Heart left ventricle (tissue), 16 donors: Measurements from ENCODE around the gene KXD1. TPM values are rescaled to one million over a fixed set of nuclear protein-coding genes. Genes with fewer than 3 reads are reported as not detected.

Experiments used
- ATAC-seq, 4 donors: fragments of 200-7000 bp; cut with Tn5 transposase; one replicate each; pipeline ENCODE4 v1.9.1; 2020 to 2022; ENCODE audit warnings: moderate library complexity in 4 of 4, mild to moderate bottlenecking in 3 of 4, moderate number of reproducible peaks in 1 of 4
- DNase-seq, 5 donors: peaks; one replicate each; pipeline ENCODE4 v3.0.0-alpha.2; 2020
- H3K27ac ChIP-seq, 12 donors: fragments of 200-600 bp; sonication (generic) in 4 of 12; one replicate each; pipeline versions ENCODE4 v1.5.0 to v1.8.0; 2016 to 2022; ENCODE audit warnings: mild to moderate bottlenecking in 2 of 12
- H3K27me3 ChIP-seq, 9 donors: fragments of 200-600 bp; sonication (generic) in 2 of 9; one replicate each; pipeline versions ENCODE4 v1.5.1 to v1.8.0; 2016 to 2022; ENCODE audit warnings: mild to moderate bottlenecking in 3 of 9
- H3K36me3 ChIP-seq, 9 donors: fragments of 200-600 bp; sonication (generic) in 2 of 9; one replicate each; pipeline versions ENCODE4 v1.5.0 to v1.8.0; 2018 to 2022; ENCODE audit warnings: mild to moderate bottlenecking in 2 of 9
- H3K4me1 ChIP-seq, 12 donors: fragments of 200-600 bp; sonication (generic) in 4 of 12; one replicate each; pipeline versions ENCODE4 v1.5.0 to v1.8.0; 2016 to 2022; ENCODE audit warnings: mild to moderate bottlenecking in 3 of 12
- H3K4me3 ChIP-seq, 12 donors: fragments of 200-600 bp; sonication (generic) in 4 of 12; one replicate each; pipeline versions ENCODE4 v1.5.0 to v1.8.0; 2017 to 2022; ENCODE audit warnings: mild to moderate bottlenecking in 9 of 12, moderate library complexity in 4 of 12
- H3K9me3 ChIP-seq, 12 donors: fragments of 200-600 bp; sonication (generic) in 4 of 12; one replicate each; pipeline versions ENCODE4 v1.5.0 to v1.8.0; 2016 to 2022; ENCODE audit warnings: mild to moderate bottlenecking in 1 of 12
- CTCF ChIP-seq, 12 donors: fragments of 200-600 bp; sonication (generic) in 4 of 12; IDR thresholded peaks; one replicate each; pipeline versions ENCODE4 v1.5.0 to v1.8.0; 2018 to 2022; ENCODE audit warnings: antibody characterized with exemption in 12 of 12, mild to moderate bottlenecking in 5 of 12
- POLR2A ChIP-seq, 2 donors: fragments of 450-650 bp; IDR thresholded peaks; one replicate each; pipeline ENCODE4 v1.6.1; 2017; ENCODE audit warnings: antibody characterized with exemption in 2 of 2, mild to moderate bottlenecking in 2 of 2, moderate library complexity in 2 of 2
- WGBS, 4 donors: extraction: QIAGEN DNeasy Blood & Tissue Kit in 2 of 4; methylation state at CpG; one replicate each; pipeline versions ENCODE4 v1.1.5 to v1.1.7; 2013 to 2018; 5-methylcytosine and 5-hydroxymethylcytosine counted together
- intact Hi-C, 10 donors: fragments of 100-400 bp; cut with DNase I; formaldehyde crosslinking; loops; one replicate each; pipeline versions ENCODE4 v1.11.1 to v1.14.2; 2022
- polyA plus RNA-seq, 2 donors: library from polyadenylated mRNA; stranded (reverse); fragments of 200-250 nt; gene quantifications; one replicate each; pipeline ENCODE4 v1.2.3, GENCODE V29; 2013
- total RNA-seq, 9 donors: library from RNA; depleted of rRNA in 2 of 9; stranded (reverse); fragments of >200 nt in 2 of 9; fragmentation: NEBNext Ultra II Directional in 3 of 9; extraction: Animal tissue kit (Norgen Biotek cat#: 25700) in 3 of 9; gene quantifications; one replicate each; pipeline versions ENCODE4 v1.1.0 to v1.2.4, GENCODE V29; 2016 to 2023
- donor health status: ischemic (EF 13 %, LVEDD 7.1; RV severe dilation, severe dysfunction).
- donor health status: healthy with polysubstance abuse.
- donor health status: DM: no; HTN: yes; CAD: no.
- donor health status: DM: no; HTN: no; CAD: no.
- donor health status: ischemic (EF 25% LVEDD 6.9; RV normal size, moderate dysfunction).
- donor health status: ischemic (EF 25% LVEDD 5.7; RV mildly dilated, moderate dysfunction).
- donor health status: healthy.
- donor health status: DM: yes; HTN: yes; CAD: no.
- donor health status: ischemic (EF 35%, LVEDD 5.7; RV mildly dilated, moderate dysfunction).
- donor health status: nonischemic (EF 11% LVEDD 7.7; RV severe dilation, severe dysfunction).
- donor health status: DM: yes; HTN: yes; CAD: no.
- donor health status: PGD.
- donor health status: ischemic (EF 29% LVEDD 5.4; RV normal size, mild dysfunction).
- donor health status: nonischemic (EF 23%, LVEDD 6.1; RV moderate dilation, normal function).

Gene KXD1
- total and polyA plus RNA-seq, 11 donors, result 36.1 to 116 (median 46.7) TPM

GRCh38 chr19:18593367-18594095 is 35.9 kb downstream of the KXD1 start:
- Histone ChIP-seq H3K9me3 (no peaks in the 10 kb centered on the region), H3K36me3 (peaks cover 0 to 15% (median 11%) of the 10 kb centered on the region in 9 donors), H3K27ac (peak overlapping the region in 3 of 12 donors; percentile 13 to 50 (median 28)), H3K4me3 (peak overlapping the region in 6 of 12 donors; percentile 46 to 54 (median 48)), H3K27me3 (peaks cover 0 to 24% (median 9%) of the 10 kb centered on the region in 9 donors), H3K4me1 (peaks cover 4 to 41% (median 29%) of the 10 kb centered on the region in 12 donors)
- intact Hi-C loops, result loop anchor here in 8 of 10 donors (1.0 to 10.0 kb wide), 10 partner anchors 61 to 274 kb away; partner anchors contain the start of gene CRTC1 (in 3 of the 8)
- TF ChIP-seq CTCF (IDR thresholded peaks at IDR 0.05) (no peak), POLR2A (IDR thresholded peaks at IDR 0.05) (no peak)
- WGBS, 4 donors, result 34 to 44% (median 41%) methylated on average over 18 to 25 of the region's 25 CpGs
- no peak for ATAC-seq
- no peak for DNase-seq

- Histone ChIP-seq H3K4me3 (peak overlapping the region in 11 of 12 donors; percentile 12 to 54 (median 46)), H3K9me3 (no peaks in the 10 kb centered on the region), H3K27me3 (peaks cover 0 to 30% (median 15%) of the 10 kb centered on the region in 9 donors), H3K36me3 (peaks cover 0 to 15% (median 11%) of the 10 kb centered on the region in 9 donors), H3K4me1 (peaks cover 4 to 39% (median 27%) of the 10 kb centered on the region in 12 donors), H3K27ac (peak overlapping the region in 6 of 12 donors; percentile 13 to 63 (median 28))
- intact Hi-C loops, result loop anchor here in 8 of 10 donors (1.0 to 10.0 kb wide), 10 partner anchors 61 to 273 kb away; partner anchors contain the start of gene CRTC1 (in 3 of the 8)
- peak; percentile 68 to 87 (median 73) for DNase-seq
- peak in 1 of 2 donors; percentile 33 for TF ChIP-seq POLR2A (IDR thresholded peaks at IDR 0.05)
- TF ChIP-seq CTCF (IDR thresholded peaks at IDR 0.05), result peak; percentile 49 to 94 (median 89)
- ATAC-seq, result peak; percentile 44 to 72 (median 65)
- 1 to 3% (median 2%) methylated on average over 16 to 54 of the region's 54 CpGs for WGBS, 4 donors
Observed at GRCh38 chr19:18594096-18594823, 36.6 kb downstream of the KXD1 start.

GRCh38 chr19:18594824-18595373 is 37.2 kb downstream of the KXD1 start:
- DNase-seq (no peak), ATAC-seq (peak in 2 of 4 donors; percentile 1 to 7)
- H3K4me3 ChIP-seq, result peak overlapping the region in 11 of 12 donors; percentile 12 to 54 (median 46)

More at GRCh38 chr19:18594824-18595373, 37.2 kb downstream of the KXD1 start:
- TF ChIP-seq CTCF (IDR thresholded peaks at IDR 0.05) (no peak), POLR2A (IDR thresholded peaks at IDR 0.05) (no peak)
- 24 to 30% (median 27%) methylated on average over 5 to 26 of the region's 26 CpGs for WGBS, 4 donors
- Histone ChIP-seq H3K36me3 (peaks cover 0 to 15% (median 11%) of the 10 kb centered on the region in 9 donors), H3K27me3 (peaks cover 0 to 35% (median 21%) of the 10 kb centered on the region in 9 donors), H3K4me1 (peaks cover 4 to 32% (median 20%) of the 10 kb centered on the region in 12 donors), H3K9me3 (no peaks in the 10 kb centered on the region), H3K27ac (peak overlapping the region in 4 of 12 donors; percentile 18 to 63 (median 38))
- intact Hi-C loops, result loop anchor here in 9 of 10 donors (1.0 to 10.0 kb wide), 10 partner anchors 60 to 272 kb away; partner anchors contain the start of gene CRTC1 (in 3 of the 9)
